Measurements from ENCODE around the gene CHEK1. TPM values are rescaled to one million over a fixed set of nuclear protein-coding genes. Genes with fewer than 3 reads are reported as not detected.

CHEK1 gene
- total and polyA plus RNA-seq, 2 of the 4 experiments (the other 2 are of a cell fraction) = 16.0 to 22.6 TPM

- Histone ChIP-seq H3K9me3 (ENCODE audit: control insufficient read depth, insufficient read depth, low read length) (no peaks in the 10 kb centered on the region), H4K20me1 (ENCODE audit: insufficient read depth, low read length) (no peaks in the 10 kb centered on the region), H2AK9ac (replicated peaks; ENCODE audit: low read depth, low read length, poor library complexity) (peak overlapping the region; percentile 99), H3K9me1 (ENCODE audit: insufficient read depth, low read length) (0 out of 2 replicates have a peak, but pooled peaks cover 2% of the 10 kb centered on the region), H4K8ac (ENCODE audit: low read depth in 2 of 2, low read length in 2 of 2) (peak overlapping the region; percentile 91 to 99), H3K4me1 (ENCODE audit: control insufficient read depth, insufficient read depth, low read length) (peaks cover 8% of the 10 kb centered on the region), H2BK20ac (ENCODE audit: low read depth, low read length) (peak overlapping the region; percentile 2; the same call in 1 of the 2 replicates), H2BK120ac (ENCODE audit: low read depth, low read length) (peak overlapping the region; percentile 72), H4K5ac (ENCODE audit: low read depth, low read length) (peak overlapping the region; percentile 39), H2AK5ac (ENCODE audit: low read depth, low read length) (peak overlapping the region; percentile 29), H3K4ac (ENCODE audit: low read depth, low read length) (peak overlapping the region; percentile 81), H3K4me2 (ENCODE audit: low read depth, low read length) (peak overlapping the region; percentile 95), H3K4me3 (ENCODE audit: insufficient read depth, low read depth, low read length) (peak overlapping the region; percentile 72), H4K91ac (ENCODE audit: insufficient read depth, low read depth, low read length) (peak overlapping the region; percentile 80), H3K27me3 (ENCODE audit: control insufficient read depth, insufficient read depth, low read length) (no peaks in the 10 kb centered on the region), H2BK5ac (ENCODE audit: low read depth, low read length, poor library complexity, severe bottlenecking) (peak overlapping the region; percentile 55), H2AFZ (replicated peaks; ENCODE audit: low read length, poor library complexity) (peak overlapping the region; percentile 98), H3K14ac (replicated peaks; ENCODE audit: low read depth, low read length) (peak overlapping the region; percentile 84), H3K79me1 (ENCODE audit: low read depth in 1 of 2, low read length in 2 of 2) (peaks cover 11 to 49% of the 10 kb centered on the region in 2 experiments; a peak in 3 of 4 replicates), H2BK15ac (ENCODE audit: low read depth, low read length) (peak overlapping the region; percentile 35; the same call in 1 of the 3 replicates), H3K18ac (ENCODE audit: low read depth, low read length) (0 out of 2 replicates have a peak overlapping the region, but pooled peaks have one; percentile 45), H3K27ac (ENCODE audit: insufficient read depth, low read length) (peak overlapping the region; percentile 95), H3K23ac (ENCODE audit: low read depth, low read length) (peak overlapping the region; percentile 82), H3K9ac (ENCODE audit: low read depth, low read length) (peak overlapping the region; percentile 75), H3K56ac (ENCODE audit: extremely low read depth, insufficient read depth, low read length) (peak overlapping the region; percentile 87), H3K36me3 (ENCODE audit: control insufficient read depth, insufficient read depth, low read length) (peaks cover 3% of the 10 kb centered on the region)
- dilution Hi-C loops (cut with HindIII; ENCODE audit: low sequenced_read_pairs, unreplicated experiment) = no loop called here
- no peak for TF ChIP-seq MAZ (IDR thresholded peaks at IDR 0.05; ENCODE audit: borderline replicate concordance, low read depth, low read length)
- TF ChIP-seq, protein P1, sequence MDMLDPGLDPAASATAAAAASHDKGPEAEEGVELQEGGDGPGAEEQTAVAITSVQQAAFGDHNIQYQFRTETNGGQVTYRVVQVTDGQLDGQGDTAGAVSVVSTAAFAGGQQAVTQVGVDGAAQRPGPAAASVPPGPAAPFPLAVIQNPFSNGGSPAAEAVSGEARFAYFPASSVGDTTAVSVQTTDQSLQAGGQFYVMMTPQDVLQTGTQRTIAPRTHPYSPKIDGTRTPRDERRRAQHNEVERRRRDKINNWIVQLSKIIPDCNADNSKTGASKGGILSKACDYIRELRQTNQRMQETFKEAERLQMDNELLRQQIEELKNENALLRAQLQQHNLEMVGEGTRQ (IDR thresholded peaks at IDR 0.05; ENCODE audit: low read depth, low read length) = no peak
- TF ChIP-seq, protein P2, sequence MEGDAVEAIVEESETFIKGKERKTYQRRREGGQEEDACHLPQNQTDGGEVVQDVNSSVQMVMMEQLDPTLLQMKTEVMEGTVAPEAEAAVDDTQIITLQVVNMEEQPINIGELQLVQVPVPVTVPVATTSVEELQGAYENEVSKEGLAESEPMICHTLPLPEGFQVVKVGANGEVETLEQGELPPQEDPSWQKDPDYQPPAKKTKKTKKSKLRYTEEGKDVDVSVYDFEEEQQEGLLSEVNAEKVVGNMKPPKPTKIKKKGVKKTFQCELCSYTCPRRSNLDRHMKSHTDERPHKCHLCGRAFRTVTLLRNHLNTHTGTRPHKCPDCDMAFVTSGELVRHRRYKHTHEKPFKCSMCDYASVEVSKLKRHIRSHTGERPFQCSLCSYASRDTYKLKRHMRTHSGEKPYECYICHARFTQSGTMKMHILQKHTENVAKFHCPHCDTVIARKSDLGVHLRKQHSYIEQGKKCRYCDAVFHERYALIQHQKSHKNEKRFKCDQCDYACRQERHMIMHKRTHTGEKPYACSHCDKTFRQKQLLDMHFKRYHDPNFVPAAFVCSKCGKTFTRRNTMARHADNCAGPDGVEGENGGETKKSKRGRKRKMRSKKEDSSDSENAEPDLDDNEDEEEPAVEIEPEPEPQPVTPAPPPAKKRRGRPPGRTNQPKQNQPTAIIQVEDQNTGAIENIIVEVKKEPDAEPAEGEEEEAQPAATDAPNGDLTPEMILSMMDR (conservative IDR thresholded peaks at IDR 0.05; ENCODE audit: low read depth, low read length) = peak; percentile 23; the same call in 1 of the 2 replicates
- TF ChIP-seq RFX5 (IDR thresholded peaks at IDR 0.05; ENCODE audit: low read depth, low read length) = no peak
- no peak for TF ChIP-seq NFE2L2 (IDR thresholded peaks at IDR 0.05; ENCODE audit: low read depth, low read length)
- TF ChIP-seq RCOR1 (IDR thresholded peaks at IDR 0.05; ENCODE audit: insufficient replicate concordance, low read length) = no peak
- peak; percentile 64 for TF ChIP-seq CEBPB (IDR thresholded peaks at IDR 0.05; ENCODE audit: low read depth, low read length)
- TF ChIP-seq MXI1 (IDR thresholded peaks at IDR 0.05; ENCODE audit: borderline replicate concordance, low read depth, low read length) = no peak
- BruUV-seq (replicated peaks) = no TSS peak
- ChIA-PET CTCF (interaction anchor here (0.7 to 1.0 kb wide), 2 partner anchors 132 to 248 kb away, joined by 3 to 4 read pairs; no protein-coding TSS in a partner anchor), POLR2A (ENCODE audit: unreplicated experiment) (no interaction called here)
- no CpG with 5 or more reads among the region's 18 CpGs for WGBS, 2 experiments (ENCODE audit: extremely low coverage in 2 of 2, insufficient read length in 1 of 2)
- in situ Hi-C loops (cut with MboI; ENCODE audit: low sequenced_read_pairs) = loop anchor here (10.0 kb wide), 1 partner anchor 248 kb away; no protein-coding TSS in a partner anchor
- peak; percentile 59 for DNase-seq
- intact Hi-C loops (cut with micrococcal nuclease) = loop anchor here (1.0 to 2.0 kb wide), 2 partner anchors 48 to 248 kb away; no protein-coding TSS in a partner anchor
- peak; percentile 21 for ATAC-seq (ENCODE audit: low read depth)
Observed at GRCh38 chr11:125626288-125626950, 1.5 kb downstream of the CHEK1 start.

Measured in IMR-90 (cell line).